H1 (cell line): ENCODE results near the gene GPR18. TPM values are rescaled to one million over a fixed set of nuclear protein-coding genes. Genes with fewer than 3 reads are reported as not detected.

Experiments
- BACH1 ChIP-seq: IDR thresholded peaks from 2 replicates; pipeline ENCODE4 v1.6.1; 2012; ENCODE audit warnings: low read length, improper control_type of control experiment
- BRCA1 ChIP-seq: IDR thresholded peaks from 2 replicates; pipeline ENCODE4 v1.6.1; 2012; ENCODE audit warnings: low read depth, low read length, improper control_type of control experiment
- CBX5 ChIP-seq: fragments of 300-800, 300-1000 bp; sonication (generic); IDR thresholded peaks from 2 replicates; pipeline ENCODE4 v1.7.1; 2016; ENCODE audit warnings: antibody characterized with exemption, low read length, low read depth
- CHD1 ChIP-seq: IDR thresholded peaks from 2 replicates; pipeline ENCODE4 v1.6.1; 2012; ENCODE audit warnings: low read depth, low read length, improper control_type of control experiment
- CTBP2 ChIP-seq: IDR thresholded peaks from 2 replicates; pipeline ENCODE4 v1.7.0; 2011; ENCODE audit warnings: borderline replicate concordance, mild to moderate bottlenecking, moderate library complexity, mixed read lengths, low read length; ENCODE audit not compliant: insufficient read depth, insufficient read length
- HDAC6 ChIP-seq: IDR thresholded peaks from one replicate; pipeline ENCODE4 v1.7.1; 2012; ENCODE audit warnings: low read depth, mild to moderate bottlenecking, inconsistent platforms, low read length, moderate library complexity
- RFX5 ChIP-seq: IDR thresholded peaks from 2 replicates; pipeline ENCODE4 v1.6.1; 2011; ENCODE audit warnings: low read depth, low read length, improper control_type of control experiment, borderline replicate concordance
- RXRA ChIP-seq: IDR thresholded peaks from 2 replicates; pipeline ENCODE4 v1.6.1; 2011; ENCODE audit warnings: low read depth, mild to moderate bottlenecking, low read length, moderate library complexity; ENCODE audit not compliant: insufficient read depth
- SAP30 ChIP-seq: fragments of 300-600 bp; sonication (generic); IDR thresholded peaks from 2 replicates; pipeline ENCODE4 v1.7.1; 2012; ENCODE audit warnings: low read length, moderate library complexity, mild to moderate bottlenecking, inconsistent platforms; ENCODE audit not compliant: insufficient read depth, insufficient replicate concordance
- SIRT6 ChIP-seq: IDR thresholded peaks from one replicate; pipeline ENCODE4 v1.7.1; 2012; ENCODE audit warnings: low read length, inconsistent platforms
- TAF1 ChIP-seq: IDR thresholded peaks from 2 replicates; pipeline ENCODE4 v1.6.1; 2011; ENCODE audit warnings: mild to moderate bottlenecking, low read depth, low read length
- polyA plus RNA-seq, 7 experiments: library from polyadenylated mRNA; depleted of rRNA in 3 of 7; stranded (reverse) in 5 of 7; unstranded in 2 of 7; fragments of >200 nt in 5 of 7; fragments of 200-250 nt in 2 of 7; gene quantifications; 1 replicate in 5 of 7; 2 replicates in 1 of 7; 4 replicates in 1 of 7; pipeline versions ENCODE4 v1.2.1 to v1.2.3, GENCODE V29; 2011 to 2013; ENCODE audit warnings: missing spikeins in 2 of 7, mixed read lengths in 2 of 7
- total RNA-seq: library from RNA; stranded (reverse); fragmentation: NEBNext Ultra II Directional; extraction: Animal tissue kit (Norgen Biotek cat#: 25700); gene quantifications from 2 replicates; pipeline ENCODE4 v1.2.1, GENCODE V29; 2021
- TF ChIP-seq, protein P1 (sequence below): fragments of 300-600 bp; sonication (generic); IDR thresholded peaks from 2 replicates; pipeline ENCODE4 v1.7.1; 2012; ENCODE audit warnings: low read length, moderate library complexity, mild to moderate bottlenecking, inconsistent platforms; ENCODE audit not compliant: insufficient replicate concordance

The GPR18 gene
- total and polyA plus RNA-seq, 2 of the 8 experiments (the other 6 are each of a cell fraction or from before 2014, with no cell fraction given) = not detected

DNA sequence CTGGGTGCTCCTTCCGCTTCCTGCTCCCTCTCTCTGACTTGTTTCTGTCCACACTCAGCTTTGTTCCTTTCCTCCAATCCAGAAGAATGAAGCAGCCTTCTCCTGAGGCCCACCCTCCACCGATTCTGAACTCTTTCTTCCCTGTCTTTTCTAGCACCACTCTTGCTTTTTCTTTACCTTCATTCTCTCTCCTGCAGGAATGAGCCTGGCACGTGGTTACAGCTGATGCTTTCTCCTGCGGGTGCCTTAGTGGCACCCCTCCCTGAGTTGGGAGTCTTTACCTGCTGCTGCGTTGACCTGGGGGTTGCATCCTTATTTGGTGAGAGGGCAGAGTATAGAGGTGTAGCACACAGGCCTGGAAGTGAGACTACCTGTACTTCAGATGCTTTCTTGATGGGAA, 51.3 kb downstream of the GPR18 start (continued):
- TF ChIP-seq, protein P1, sequence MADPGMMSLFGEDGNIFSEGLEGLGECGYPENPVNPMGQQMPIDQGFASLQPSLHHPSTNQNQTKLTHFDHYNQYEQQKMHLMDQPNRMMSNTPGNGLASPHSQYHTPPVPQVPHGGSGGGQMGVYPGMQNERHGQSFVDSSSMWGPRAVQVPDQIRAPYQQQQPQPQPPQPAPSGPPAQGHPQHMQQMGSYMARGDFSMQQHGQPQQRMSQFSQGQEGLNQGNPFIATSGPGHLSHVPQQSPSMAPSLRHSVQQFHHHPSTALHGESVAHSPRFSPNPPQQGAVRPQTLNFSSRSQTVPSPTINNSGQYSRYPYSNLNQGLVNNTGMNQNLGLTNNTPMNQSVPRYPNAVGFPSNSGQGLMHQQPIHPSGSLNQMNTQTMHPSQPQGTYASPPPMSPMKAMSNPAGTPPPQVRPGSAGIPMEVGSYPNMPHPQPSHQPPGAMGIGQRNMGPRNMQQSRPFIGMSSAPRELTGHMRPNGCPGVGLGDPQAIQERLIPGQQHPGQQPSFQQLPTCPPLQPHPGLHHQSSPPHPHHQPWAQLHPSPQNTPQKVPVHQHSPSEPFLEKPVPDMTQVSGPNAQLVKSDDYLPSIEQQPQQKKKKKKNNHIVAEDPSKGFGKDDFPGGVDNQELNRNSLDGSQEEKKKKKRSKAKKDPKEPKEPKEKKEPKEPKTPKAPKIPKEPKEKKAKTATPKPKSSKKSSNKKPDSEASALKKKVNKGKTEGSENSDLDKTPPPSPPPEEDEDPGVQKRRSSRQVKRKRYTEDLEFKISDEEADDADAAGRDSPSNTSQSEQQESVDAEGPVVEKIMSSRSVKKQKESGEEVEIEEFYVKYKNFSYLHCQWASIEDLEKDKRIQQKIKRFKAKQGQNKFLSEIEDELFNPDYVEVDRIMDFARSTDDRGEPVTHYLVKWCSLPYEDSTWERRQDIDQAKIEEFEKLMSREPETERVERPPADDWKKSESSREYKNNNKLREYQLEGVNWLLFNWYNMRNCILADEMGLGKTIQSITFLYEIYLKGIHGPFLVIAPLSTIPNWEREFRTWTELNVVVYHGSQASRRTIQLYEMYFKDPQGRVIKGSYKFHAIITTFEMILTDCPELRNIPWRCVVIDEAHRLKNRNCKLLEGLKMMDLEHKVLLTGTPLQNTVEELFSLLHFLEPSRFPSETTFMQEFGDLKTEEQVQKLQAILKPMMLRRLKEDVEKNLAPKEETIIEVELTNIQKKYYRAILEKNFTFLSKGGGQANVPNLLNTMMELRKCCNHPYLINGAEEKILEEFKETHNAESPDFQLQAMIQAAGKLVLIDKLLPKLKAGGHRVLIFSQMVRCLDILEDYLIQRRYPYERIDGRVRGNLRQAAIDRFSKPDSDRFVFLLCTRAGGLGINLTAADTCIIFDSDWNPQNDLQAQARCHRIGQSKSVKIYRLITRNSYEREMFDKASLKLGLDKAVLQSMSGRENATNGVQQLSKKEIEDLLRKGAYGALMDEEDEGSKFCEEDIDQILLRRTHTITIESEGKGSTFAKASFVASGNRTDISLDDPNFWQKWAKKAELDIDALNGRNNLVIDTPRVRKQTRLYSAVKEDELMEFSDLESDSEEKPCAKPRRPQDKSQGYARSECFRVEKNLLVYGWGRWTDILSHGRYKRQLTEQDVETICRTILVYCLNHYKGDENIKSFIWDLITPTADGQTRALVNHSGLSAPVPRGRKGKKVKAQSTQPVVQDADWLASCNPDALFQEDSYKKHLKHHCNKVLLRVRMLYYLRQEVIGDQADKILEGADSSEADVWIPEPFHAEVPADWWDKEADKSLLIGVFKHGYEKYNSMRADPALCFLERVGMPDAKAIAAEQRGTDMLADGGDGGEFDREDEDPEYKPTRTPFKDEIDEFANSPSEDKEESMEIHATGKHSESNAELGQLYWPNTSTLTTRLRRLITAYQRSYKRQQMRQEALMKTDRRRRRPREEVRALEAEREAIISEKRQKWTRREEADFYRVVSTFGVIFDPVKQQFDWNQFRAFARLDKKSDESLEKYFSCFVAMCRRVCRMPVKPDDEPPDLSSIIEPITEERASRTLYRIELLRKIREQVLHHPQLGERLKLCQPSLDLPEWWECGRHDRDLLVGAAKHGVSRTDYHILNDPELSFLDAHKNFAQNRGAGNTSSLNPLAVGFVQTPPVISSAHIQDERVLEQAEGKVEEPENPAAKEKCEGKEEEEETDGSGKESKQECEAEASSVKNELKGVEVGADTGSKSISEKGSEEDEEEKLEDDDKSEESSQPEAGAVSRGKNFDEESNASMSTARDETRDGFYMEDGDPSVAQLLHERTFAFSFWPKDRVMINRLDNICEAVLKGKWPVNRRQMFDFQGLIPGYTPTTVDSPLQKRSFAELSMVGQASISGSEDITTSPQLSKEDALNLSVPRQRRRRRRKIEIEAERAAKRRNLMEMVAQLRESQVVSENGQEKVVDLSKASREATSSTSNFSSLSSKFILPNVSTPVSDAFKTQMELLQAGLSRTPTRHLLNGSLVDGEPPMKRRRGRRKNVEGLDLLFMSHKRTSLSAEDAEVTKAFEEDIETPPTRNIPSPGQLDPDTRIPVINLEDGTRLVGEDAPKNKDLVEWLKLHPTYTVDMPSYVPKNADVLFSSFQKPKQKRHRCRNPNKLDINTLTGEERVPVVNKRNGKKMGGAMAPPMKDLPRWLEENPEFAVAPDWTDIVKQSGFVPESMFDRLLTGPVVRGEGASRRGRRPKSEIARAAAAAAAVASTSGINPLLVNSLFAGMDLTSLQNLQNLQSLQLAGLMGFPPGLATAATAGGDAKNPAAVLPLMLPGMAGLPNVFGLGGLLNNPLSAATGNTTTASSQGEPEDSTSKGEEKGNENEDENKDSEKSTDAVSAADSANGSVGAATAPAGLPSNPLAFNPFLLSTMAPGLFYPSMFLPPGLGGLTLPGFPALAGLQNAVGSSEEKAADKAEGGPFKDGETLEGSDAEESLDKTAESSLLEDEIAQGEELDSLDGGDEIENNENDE = no peak
- no peak for TF ChIP-seq CTBP2
- TF ChIP-seq SIRT6 = no peak
- no peak for TF ChIP-seq TAF1
- no peak for TF ChIP-seq BRCA1
- no peak for TF ChIP-seq BACH1
- no peak for TF ChIP-seq SAP30
- TF ChIP-seq CBX5 = no peak
- no peak for TF ChIP-seq CHD1
- TF ChIP-seq RXRA = no peak
- no peak for TF ChIP-seq RFX5
- TF ChIP-seq HDAC6 = no peak
